AG08396 (cell line): ENCODE data around the gene ARNT2.

Source experiments
- DNase-seq: peaks from one replicate; pipeline ENCODE4 v3.0.0; 2012; ENCODE audit warnings: low spot score, mixed read lengths

ARNT2 gene

GRCh38 chr15:80466543-80466942, 62.4 kb downstream of the ARNT2 start:
- no peak for DNase-seq

- no peak for DNase-seq
Observed at GRCh38 chr15:80467311-80467714, 63.1 kb downstream of the ARNT2 start.

DNA sequence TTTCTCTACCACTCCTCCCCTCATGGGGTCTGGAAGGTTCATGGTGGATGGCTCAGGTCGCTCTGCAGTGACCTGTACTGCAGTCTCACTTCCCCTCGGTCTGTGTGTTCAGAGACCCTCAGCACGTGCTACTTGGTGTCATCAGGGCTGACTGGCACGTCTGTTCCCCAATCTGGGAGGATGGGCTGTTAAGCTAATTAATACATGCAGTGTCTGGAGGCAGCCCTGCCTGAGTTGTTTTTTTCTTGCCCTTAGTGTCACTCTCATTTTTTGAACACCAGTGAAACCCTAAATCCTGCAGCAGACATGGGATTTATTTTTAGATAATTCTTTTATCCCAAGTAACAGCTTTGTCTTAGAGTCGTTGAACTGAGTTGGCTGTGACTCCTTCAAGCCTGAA, 64.6 kb downstream of the ARNT2 start:
- DNase-seq = no peak

DNA sequence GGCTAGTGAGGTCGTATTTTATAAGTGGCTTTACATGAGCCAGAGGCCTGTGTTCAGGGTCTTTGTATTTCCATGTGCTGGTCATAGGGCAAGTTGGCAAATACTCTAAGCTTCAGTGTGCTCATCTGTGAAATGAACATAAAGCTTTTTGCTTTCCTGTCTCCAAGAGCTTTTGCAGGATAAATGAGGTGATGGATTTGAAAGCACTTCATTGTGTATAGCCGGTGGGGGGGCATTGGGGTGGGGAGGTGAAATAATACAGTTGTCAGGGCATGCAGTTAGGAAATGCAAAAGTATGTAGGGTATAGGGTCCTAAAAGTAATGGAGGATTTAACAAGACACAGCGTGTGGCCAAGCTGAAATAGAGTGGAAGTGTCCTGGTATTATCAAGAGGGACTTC, 67.7 kb downstream of the ARNT2 start:
- DNase-seq = no peak

- DNase-seq = no peak
Observed at GRCh38 chr15:80473286-80474223, 69.4 kb downstream of the ARNT2 start.

DNA sequence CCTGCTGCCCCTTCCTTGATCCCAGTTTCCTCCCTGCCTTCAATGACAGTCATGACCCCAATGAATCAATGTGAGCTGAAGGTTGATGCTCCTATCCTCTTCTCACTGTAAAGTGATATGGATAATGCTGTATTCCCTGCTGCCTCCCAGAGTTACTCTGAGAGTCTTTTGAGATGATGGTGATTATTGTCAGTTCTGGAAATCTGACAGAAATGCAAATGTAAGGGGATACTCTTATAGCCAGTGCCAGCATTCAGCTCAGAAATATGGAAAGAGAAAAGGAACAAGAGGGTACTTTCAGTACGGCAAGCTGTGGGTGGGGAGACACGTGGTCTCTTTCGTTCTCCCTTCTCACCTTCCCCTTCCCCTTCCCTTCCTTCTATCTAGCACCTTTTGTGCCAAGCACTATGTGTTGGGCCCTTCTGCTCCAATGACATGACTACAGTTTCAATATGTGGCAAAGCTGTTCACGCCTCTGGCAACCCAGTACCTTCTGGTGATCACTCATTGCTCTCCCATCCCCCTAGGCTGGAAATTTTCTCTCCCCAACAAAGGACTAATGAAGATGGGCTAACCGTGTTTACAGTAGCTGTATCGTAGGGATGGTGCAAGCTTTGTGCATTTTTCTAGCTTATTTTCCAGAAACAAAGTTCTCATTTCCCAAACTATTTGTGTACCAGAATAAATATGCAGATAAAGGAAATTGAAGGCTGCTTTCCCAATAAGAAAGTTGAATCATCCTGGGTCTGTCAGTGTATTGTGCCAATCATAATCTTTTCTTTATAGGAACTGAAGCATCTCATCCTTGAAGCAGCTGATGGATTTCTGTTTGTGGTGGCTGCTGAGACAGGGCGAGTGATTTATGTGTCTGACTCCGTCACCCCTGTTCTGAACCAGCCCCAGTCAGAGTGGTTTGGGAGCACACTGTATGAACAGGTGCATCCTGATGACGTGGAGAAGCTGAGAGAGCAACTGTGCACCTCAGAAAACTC, 70.3 kb downstream of the ARNT2 start:
- no peak for DNase-seq

DNA sequence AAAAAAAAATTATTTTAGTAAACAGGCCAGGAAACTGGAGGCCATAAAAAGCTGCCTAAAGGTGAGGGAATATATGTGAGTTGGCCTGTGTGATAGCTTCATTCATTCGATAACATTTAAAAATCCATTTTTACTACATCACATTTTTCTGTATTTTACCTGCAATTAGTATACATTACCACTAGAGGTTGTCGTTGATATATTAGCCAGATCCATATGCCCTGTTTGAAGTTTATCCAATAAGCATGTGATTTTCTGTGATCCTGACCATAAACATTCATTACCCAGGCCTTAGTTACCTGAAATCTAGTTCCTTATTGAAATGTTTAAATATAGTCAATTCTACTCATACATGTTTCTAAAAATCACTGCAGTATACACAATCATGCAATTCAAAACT, 71.4 kb downstream of the ARNT2 start:
- no peak for DNase-seq

DNA sequence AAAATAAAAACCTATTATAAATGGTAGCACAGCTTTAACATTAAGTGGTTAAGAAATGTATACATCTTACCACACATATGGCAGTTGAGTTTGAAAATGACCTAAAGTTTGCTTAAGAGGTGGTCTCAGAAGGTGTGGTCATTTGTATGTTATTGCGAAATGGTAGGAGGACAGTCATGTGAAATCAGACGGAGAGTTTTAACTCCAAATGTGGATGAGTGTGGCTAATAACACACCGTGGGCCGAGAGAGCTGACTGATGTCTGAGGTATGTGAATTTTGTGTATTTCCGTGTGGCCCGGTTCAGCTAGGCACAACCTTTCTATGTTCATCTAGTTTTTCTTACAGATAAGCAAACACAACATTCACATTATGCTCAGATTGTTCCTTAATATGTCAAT, 71.9 kb downstream of the ARNT2 start:
- no peak for DNase-seq

DNA sequence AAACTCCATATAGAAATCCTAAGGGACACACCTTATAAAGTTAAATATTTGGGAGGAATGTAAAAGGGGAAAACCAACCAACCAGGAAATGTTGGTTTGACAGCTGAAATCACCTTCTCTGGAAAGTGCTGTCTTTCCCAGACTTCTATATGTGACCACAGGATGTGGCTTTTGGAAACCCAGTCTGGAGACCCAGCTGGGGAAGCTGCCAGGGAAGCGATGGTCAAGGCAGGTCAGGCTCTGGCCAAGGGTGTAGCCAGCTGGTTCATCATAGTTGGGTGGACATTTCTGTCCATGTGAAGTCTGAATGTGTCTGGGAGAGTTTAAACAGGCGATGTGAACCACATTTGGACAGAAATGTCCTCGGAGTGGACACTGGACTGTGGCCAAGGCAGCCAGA, 73.9 kb downstream of the ARNT2 start:
- no peak for DNase-seq

- no peak for DNase-seq
Observed at GRCh38 chr15:80479191-80479590, 75.0 kb downstream of the ARNT2 start.

DNA sequence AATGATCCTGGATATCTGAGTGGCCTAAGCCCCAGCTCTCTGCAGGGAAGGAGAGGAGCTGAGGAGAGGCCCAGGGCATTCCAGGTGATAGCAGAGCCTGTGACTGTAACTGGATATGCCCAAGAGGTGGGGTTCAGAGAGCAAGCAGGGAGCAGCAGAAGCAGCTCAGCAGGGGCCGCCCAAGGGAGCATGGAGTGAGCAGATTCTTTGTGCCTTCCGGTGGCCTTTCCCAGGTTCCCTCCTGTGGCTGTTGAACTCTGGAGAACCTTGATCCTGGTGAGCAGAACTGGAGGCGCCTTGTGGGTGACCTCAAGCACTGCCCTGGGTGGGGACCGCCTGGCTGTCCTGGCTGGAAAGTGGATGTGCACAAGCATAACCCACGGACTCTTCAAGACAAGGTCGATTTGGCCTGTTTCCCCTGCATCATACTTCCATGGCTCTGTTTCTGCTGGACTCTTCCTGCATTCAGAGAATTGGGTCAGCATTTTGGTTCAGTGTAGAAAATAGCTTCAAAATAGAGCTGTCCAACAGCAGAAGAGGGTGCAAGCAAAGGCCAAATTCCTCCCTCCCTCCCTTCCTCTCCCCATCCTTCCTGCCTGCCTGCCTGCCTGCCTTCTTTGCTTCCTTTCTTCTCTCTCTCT, 76.1 kb downstream of the ARNT2 start:
- no peak for DNase-seq

DNA sequence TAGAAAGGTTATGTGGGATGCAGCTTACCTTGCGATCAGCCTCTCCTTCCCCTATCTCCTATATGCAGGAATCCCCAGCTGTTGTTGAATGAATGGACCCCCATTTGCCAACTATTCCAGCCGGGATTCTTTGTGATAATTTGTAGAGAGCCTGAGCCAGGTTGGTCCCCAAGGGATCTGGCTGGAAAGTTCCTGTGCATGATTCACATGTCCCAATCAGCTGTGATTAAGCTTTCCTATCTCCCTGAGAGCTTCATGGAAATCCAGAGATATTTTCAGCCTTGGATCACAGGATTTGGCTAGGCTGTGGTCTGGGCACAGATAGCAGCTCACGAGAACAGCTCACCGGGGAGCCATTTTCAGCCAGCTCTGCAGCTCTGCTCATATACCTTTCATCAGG, 76.7 kb downstream of the ARNT2 start:
- DNase-seq = peak; percentile 77

DNA sequence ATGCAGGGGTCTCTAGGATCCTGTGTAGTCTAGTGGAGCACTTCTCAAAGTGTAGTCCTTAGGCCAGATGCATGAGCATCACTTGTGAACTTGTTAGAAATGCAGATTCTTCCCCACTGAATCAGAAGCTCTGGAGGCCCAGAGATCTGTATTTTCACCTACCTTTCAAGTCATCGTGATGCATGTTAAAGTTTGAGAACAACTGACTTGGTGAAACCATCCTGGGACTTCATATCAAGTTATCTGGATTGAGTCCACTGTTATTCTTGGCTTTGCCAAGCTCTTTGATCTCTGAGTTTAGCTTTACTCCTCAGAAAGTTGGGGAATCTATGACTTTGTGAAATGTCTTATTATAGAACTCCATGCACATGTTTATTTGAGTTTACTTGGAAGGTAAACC, 78.5 kb downstream of the ARNT2 start:
- no peak for DNase-seq

DNA sequence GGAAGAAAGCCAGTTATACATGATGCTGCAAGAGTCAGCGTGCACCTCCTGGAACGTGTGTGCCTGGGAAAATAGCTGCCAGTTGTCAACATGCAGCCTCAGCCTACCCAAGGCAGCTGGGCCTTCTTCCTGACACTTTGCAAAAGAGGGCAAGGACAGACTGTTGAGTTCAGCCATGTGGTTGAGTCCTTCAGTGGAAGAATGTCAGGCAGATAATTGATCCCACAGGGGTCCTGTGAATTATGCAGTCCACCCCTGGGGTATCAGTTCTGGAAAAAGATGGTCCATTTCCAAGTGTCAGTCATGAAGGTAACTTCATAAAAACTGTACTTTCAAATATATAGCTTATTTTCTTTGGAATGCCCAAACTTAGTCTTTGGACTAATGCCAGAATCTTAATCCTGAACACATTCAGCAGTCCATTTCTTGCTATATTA, 79.6 kb downstream of the ARNT2 start:
- no peak for DNase-seq

DNA sequence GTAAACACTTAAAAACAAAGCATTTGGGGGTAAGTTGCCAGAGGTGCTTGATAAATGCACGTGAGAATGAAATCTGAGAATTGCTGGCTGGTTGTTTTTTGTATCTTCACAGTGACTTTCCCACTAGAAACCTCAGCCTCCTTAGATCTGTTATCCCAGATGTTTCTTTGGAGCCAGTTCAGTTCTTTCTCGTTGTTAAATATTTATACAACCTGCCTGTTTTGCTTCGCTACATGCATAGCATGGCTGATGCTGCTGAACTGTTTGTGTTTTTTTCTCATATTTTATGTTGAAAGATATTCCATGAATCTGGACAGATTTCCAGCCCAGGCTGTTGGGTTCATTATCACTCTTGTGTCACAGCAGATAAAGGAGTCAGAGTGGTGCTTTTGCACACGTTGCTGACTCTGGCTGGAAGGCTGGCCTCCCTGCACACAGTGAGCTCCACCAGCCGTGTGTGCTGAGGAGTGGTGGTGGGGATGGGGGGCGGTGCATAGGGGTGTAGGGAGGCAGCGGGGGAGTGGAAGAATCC, 80.2 kb downstream of the ARNT2 start:
- no peak for DNase-seq

- DNase-seq = no peak
Observed at GRCh38 chr15:80485370-80486164, 81.4 kb downstream of the ARNT2 start.

- no peak for DNase-seq
Observed at GRCh38 chr15:80487839-80488390, 83.7 kb downstream of the ARNT2 start.

DNA sequence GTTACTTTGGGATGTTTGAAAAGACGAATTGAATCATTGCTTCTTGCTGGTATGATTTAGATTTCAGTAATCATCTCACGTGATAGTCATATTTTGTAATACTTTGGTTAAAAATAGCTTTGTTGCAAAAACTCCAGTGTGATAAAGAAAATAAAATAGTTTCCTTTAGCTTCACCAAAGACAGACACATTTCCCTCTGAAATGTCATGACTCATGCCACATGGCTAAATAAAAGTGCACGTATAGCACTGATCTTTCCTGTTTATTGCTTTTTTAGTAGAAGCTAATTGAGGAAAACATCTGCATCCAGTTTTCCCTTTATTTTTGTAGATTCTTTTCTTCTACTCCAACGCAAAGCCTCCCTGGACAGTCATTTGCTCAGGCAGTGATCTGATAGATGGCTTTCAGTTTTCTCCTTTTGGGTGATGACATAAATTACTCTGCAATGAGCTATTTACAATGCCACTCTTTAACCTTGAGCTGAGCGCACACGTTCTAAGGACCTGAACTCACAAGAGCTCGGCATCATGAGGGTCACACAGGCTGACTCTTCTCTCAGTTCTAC, 84.9 kb downstream of the ARNT2 start:
- peak; percentile 52 for DNase-seq

- DNase-seq = no peak
Observed at GRCh38 chr15:80490431-80490990, 86.3 kb downstream of the ARNT2 start.
